Measurements from ENCODE around the gene PDZD8. TPM values are rescaled to one million over a fixed set of nuclear protein-coding genes. Genes with fewer than 3 reads are reported as not detected.

PDZD8 gene
- total and polyA plus RNA-seq, 2 donors (not counting 3 experiments of a cell fraction or from before 2014, with no cell fraction given), result 5.9 to 22.6 TPM

- no TSS peak for BruUV-seq (replicated peaks)
- no peaks in the 10 kb centered on the region for H3K36me3 ChIP-seq (ENCODE audit: control insufficient read depth in 2 of 2, extremely low read depth in 1 of 2, insufficient read depth in 2 of 2, low read length in 2 of 2)
- CTCF ChIA-PET, result no interaction called here
- no peak overlapping the region for H3K27ac ChIP-seq (ENCODE audit: insufficient read depth, low read depth, low read length)
- no peaks in the 10 kb centered on the region for H3K9me3 ChIP-seq (replicated peaks; ENCODE audit: control insufficient read depth, insufficient read depth, low read length)
- H3K4me3 ChIP-seq (replicated peaks in 1 of 3; ENCODE audit: insufficient read depth in 1 of 3, low read depth in 1 of 3, low read length in 3 of 3), result no peak overlapping the region
- dilution Hi-C loops (cut with MboI; ENCODE audit: extremely low pct_ligation_motif_present, low sequenced_read_pairs) (no loop called here), intact Hi-C loops (cut with micrococcal nuclease) (loop anchor here (1.0 kb wide), 1 partner anchor 9 kb away; the partner anchor contains the start of gene PDZD8)
- POLR2A ChIA-PET, result no interaction called here
- peaks cover 24% of the 10 kb centered on the region for H3K4me1 ChIP-seq (ENCODE audit: control insufficient read depth, extremely low read depth, insufficient read depth, low read length)
- H2AFZ ChIP-seq (ENCODE audit: low read depth, low read length), result no peak overlapping the region
- no peaks in the 10 kb centered on the region for H3K9me1 ChIP-seq (replicated peaks; ENCODE audit: control insufficient read depth, extremely low read depth, insufficient read depth, low read length)
- FAIRE-seq (no peak), DNase-seq (ENCODE audit: low read depth, low spot score) (no peak)
- no peak overlapping the region for H3K9ac ChIP-seq (replicated peaks; ENCODE audit: extremely low read depth, insufficient read depth, low read length)
- TF ChIP-seq GATA2 (IDR thresholded peaks at IDR 0.05; ENCODE audit: insufficient read depth, insufficient read length, low read depth, low read length), result no peak
- TF ChIP-seq JUN (IDR thresholded peaks at IDR 0.05; ENCODE audit: borderline replicate concordance, insufficient read depth, insufficient read length, low read depth), result no peak
- TF ChIP-seq, protein P1, sequence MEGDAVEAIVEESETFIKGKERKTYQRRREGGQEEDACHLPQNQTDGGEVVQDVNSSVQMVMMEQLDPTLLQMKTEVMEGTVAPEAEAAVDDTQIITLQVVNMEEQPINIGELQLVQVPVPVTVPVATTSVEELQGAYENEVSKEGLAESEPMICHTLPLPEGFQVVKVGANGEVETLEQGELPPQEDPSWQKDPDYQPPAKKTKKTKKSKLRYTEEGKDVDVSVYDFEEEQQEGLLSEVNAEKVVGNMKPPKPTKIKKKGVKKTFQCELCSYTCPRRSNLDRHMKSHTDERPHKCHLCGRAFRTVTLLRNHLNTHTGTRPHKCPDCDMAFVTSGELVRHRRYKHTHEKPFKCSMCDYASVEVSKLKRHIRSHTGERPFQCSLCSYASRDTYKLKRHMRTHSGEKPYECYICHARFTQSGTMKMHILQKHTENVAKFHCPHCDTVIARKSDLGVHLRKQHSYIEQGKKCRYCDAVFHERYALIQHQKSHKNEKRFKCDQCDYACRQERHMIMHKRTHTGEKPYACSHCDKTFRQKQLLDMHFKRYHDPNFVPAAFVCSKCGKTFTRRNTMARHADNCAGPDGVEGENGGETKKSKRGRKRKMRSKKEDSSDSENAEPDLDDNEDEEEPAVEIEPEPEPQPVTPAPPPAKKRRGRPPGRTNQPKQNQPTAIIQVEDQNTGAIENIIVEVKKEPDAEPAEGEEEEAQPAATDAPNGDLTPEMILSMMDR (IDR thresholded peaks at IDR 0.05; ENCODE audit: extremely low read depth in 1 of 2, insufficient read depth in 1 of 2, low read depth in 1 of 2, low read length in 2 of 2), result no peak
- TF ChIP-seq FOS (IDR thresholded peaks at IDR 0.05; ENCODE audit: borderline replicate concordance, insufficient read depth, low read length), result no peak
- no peak for TF ChIP-seq POLR2A (IDR thresholded peaks at IDR 0.05; ENCODE audit: low read depth, low read length)
- TF ChIP-seq, protein P2, sequence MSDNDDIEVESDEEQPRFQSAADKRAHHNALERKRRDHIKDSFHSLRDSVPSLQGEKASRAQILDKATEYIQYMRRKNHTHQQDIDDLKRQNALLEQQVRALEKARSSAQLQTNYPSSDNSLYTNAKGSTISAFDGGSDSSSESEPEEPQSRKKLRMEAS (IDR thresholded peaks at IDR 0.05; ENCODE audit: insufficient read depth, insufficient read length), result no peak
- no peak for TF ChIP-seq POLR2AphosphoS5 (IDR thresholded peaks at IDR 0.05; ENCODE audit: insufficient read depth, low read depth, low read length)
- TF ChIP-seq MYC (IDR thresholded peaks at IDR 0.05; ENCODE audit: low read depth, low read length), result no peak
- no peak for TF ChIP-seq EZH2 (IDR thresholded peaks at IDR 0.05; ENCODE audit: borderline replicate concordance, low read depth, low read length, severe bottlenecking)
- H3K27me3 ChIP-seq (ENCODE audit: control insufficient read depth in 2 of 2, insufficient read depth in 2 of 2, low read length in 2 of 2), result no peaks in the 10 kb centered on the region
- peaks cover 10% of the 10 kb centered on the region for H4K20me1 ChIP-seq (replicated peaks; ENCODE audit: control insufficient read depth, extremely low read depth, insufficient read depth, low read length)
- no peak overlapping the region for H3K4me2 ChIP-seq (ENCODE audit: insufficient read depth, low read length)
- peaks cover 88% of the 10 kb centered on the region for H3K79me2 ChIP-seq (ENCODE audit: control insufficient read depth, insufficient read depth, low read length)
Observed at GRCh38 chr10:117366741-117367140, 8.5 kb downstream of the PDZD8 start.
